Testis (tissue), 3 donors: ENCODE data around the gene IRAG1. TPM values are rescaled to one million over a fixed set of nuclear protein-coding genes. Genes with fewer than 3 reads are reported as not detected.
A peak's percentile ranks its signal among the peaks of the same experiment; 100 is the strongest.

ENCODE experiments used
- DNase-seq: peaks from one replicate; pipeline ENCODE4 v3.0.0-alpha.2; 2019
- H3K27ac ChIP-seq, 2 donors: fragments of 200-600 bp; sonication (generic); one replicate each; pipeline ENCODE4 v1.5.1; 2019
- H3K27me3 ChIP-seq: fragments of 200-600 bp; sonication (generic); one replicate; pipeline ENCODE4 v1.5.1; 2019
- H3K36me3 ChIP-seq: fragments of 200-600 bp; sonication (generic); one replicate; pipeline ENCODE4 v1.5.1; 2017; ENCODE audit warnings: low read depth; ENCODE audit errors: missing control alignments
- H3K4me1 ChIP-seq: fragments of 200-600 bp; sonication (generic); one replicate; pipeline ENCODE4 v1.5.1; 2019
- H3K4me3 ChIP-seq, 2 donors: fragments of 200-600 bp; sonication (generic); one replicate each; pipeline ENCODE4 v1.5.1; 2017 to 2019
- H3K9me3 ChIP-seq: fragments of 200-600 bp; sonication (generic); one replicate; pipeline ENCODE4 v1.5.1; 2017
- CTCF ChIP-seq, 3 experiments: fragments of 450-650 bp in 2 of 3; fragments of 200-600 bp in 1 of 3; sonication (generic) in 1 of 3; IDR thresholded peaks; one replicate each; pipeline ENCODE4 v1.5.1; 2016 to 2019; ENCODE audit warnings: antibody characterized with exemption in 3 of 3, mild to moderate bottlenecking in 2 of 3, moderate library complexity in 1 of 3
- POLR2A ChIP-seq: fragments of 450-650 bp; IDR thresholded peaks from one replicate; pipeline ENCODE4 v1.6.1; 2017; ENCODE audit warnings: antibody characterized with exemption, mild to moderate bottlenecking, moderate library complexity
- WGBS, 2 donors: methylation state at CpG; one replicate each; pipeline ENCODE4 v1.1.5; 2018; 5-methylcytosine and 5-hydroxymethylcytosine counted together
- intact Hi-C: fragments of 100-400 bp; cut with DNase I; formaldehyde crosslinking; loops from one replicate; pipeline ENCODE4 v1.15.1; 2023; ENCODE audit warnings: low total_unique reads
- polyA plus RNA-seq: library from polyadenylated mRNA; stranded (reverse); fragments of 350-450 nt; fragmentation: Illumina TruSeq; extraction: RNeasy Lipid Tissue Mini Kit (QIAGEN cat#74804); gene quantifications from one replicate; pipeline ENCODE4 v1.2.3, GENCODE V29; 2014; ENCODE audit warnings: low read depth, low replicate concordance; ENCODE audit not compliant: insufficient read depth
- total RNA-seq, 2 donors: library from RNA; depleted of rRNA; stranded (reverse); fragments of >200 nt; gene quantifications; one replicate each; pipeline ENCODE4 v1.2.3, GENCODE V29; 2016

Gene IRAG1
- total and polyA plus RNA-seq, 3 donors from 2014 or later: 17.7 to 28.6 (median 23.1) TPM

GRCh38 chr11:10655227-10655626, 38.3 kb downstream of the IRAG1 start:
- H3K27ac ChIP-seq: peak overlapping the region; percentile 47 to 79
- no peaks in the 10 kb centered on the region for H3K36me3 ChIP-seq
- H3K4me3 ChIP-seq: no peak overlapping the region
- 44 to 45% methylated on average over 4 of the region's 4 CpGs for WGBS, 2 donors
- no peak for TF ChIP-seq POLR2A
- no peak for TF ChIP-seq CTCF (IDR thresholded peaks at IDR 0.05)
- no peak for DNase-seq
- intact Hi-C loops: no loop called here
- H3K9me3 ChIP-seq: no peaks in the 10 kb centered on the region
- H3K4me1 ChIP-seq: peaks cover 77% of the 10 kb centered on the region
- no peaks in the 10 kb centered on the region for H3K27me3 ChIP-seq

DNA sequence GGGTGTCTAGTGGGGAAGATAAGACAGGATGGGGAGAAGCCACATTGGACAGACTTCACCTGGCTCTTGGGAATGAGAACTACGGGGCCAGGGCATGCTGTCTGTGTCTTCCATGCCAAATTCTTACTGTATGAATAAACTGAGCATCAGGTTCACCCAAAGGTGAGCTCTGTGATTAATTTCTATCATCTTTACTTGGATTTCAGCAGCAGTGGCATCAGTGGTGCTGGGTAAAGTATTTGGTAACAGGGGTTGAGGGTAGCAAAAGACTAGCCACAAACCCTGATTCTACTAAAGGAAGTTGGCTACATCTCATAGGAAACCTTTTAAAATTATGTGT, 38.8 kb downstream of the IRAG1 start:
- Histone ChIP-seq H3K4me3 (no peak overlapping the region), H3K9me3 (no peaks in the 10 kb centered on the region), H3K36me3 (no peaks in the 10 kb centered on the region), H3K27me3 (no peaks in the 10 kb centered on the region), H3K4me1 (peaks cover 73% of the 10 kb centered on the region), H3K27ac (peak overlapping the region in 1 of 2 donors; percentile 79)
- DNase-seq: no peak
- intact Hi-C loops: no loop called here
- TF ChIP-seq CTCF (IDR thresholded peaks at IDR 0.05) (no peak), POLR2A (no peak)
- WGBS, 2 donors: 42 to 78% methylated on average over 1 of the region's 1 CpG

GRCh38 chr11:10653946-10654810, 39.4 kb downstream of the IRAG1 start:
- H3K36me3 ChIP-seq: no peaks in the 10 kb centered on the region
- no peak for DNase-seq
- no peaks in the 10 kb centered on the region for H3K9me3 ChIP-seq
- peaks cover 68% of the 10 kb centered on the region for H3K4me1 ChIP-seq
- TF ChIP-seq CTCF (IDR thresholded peaks at IDR 0.05) (peak; percentile 54 to 68 (median 54)), POLR2A (no peak)
- 59 to 70% methylated on average over 4 of the region's 4 CpGs for WGBS, 2 donors
- H3K27me3 ChIP-seq: no peaks in the 10 kb centered on the region
- H3K27ac ChIP-seq: peak overlapping the region in 1 of 2 donors; percentile 79
- no peak overlapping the region for H3K4me3 ChIP-seq
- intact Hi-C loops: no loop called here

DNA sequence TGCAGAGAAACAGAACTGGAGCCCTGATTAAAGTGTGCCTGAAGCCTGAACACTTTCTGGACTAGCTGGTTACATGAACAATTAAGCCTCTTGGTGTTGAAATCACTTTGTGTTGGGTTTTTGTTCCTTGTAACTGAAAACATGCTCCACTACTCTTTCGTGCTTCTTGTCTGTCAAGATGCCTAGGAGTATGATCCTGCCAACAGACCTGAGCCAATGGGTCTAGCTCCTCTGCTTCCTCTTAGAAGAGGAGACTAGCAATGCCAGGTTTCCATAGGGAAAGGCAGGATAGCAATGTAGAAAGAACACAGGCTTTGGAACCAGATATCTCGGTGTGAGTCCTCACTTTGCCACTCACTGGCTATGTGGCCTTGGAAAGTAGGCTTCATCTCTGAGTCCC, 40.3 kb downstream of the IRAG1 start:
- DNase-seq: no peak
- Histone ChIP-seq H3K36me3 (no peaks in the 10 kb centered on the region), H3K9me3 (no peaks in the 10 kb centered on the region), H3K27ac (peak overlapping the region; percentile 33), H3K4me3 (no peak overlapping the region), H3K27me3 (no peaks in the 10 kb centered on the region), H3K4me1 (peaks cover 65% of the 10 kb centered on the region)
- intact Hi-C loops: no loop called here
- 40 to 56% methylated on average over 2 of the region's 2 CpGs for WGBS, 2 donors
- TF ChIP-seq POLR2A: no peak
- TF ChIP-seq CTCF (IDR thresholded peaks at IDR 0.05): no peak
